H1 (cell line): ENCODE results near the gene KHDRBS2. TPM values are rescaled to one million over a fixed set of nuclear protein-coding genes. Genes with fewer than 3 reads are reported as not detected.

Source experiments
- CHD7 ChIP-seq: fragments of 300-600 bp; sonication (generic); IDR thresholded peaks from 2 replicates; pipeline ENCODE4 v1.7.1; 2012; ENCODE audit warnings: low read length, moderate library complexity, mild to moderate bottlenecking, inconsistent platforms; ENCODE audit not compliant: insufficient replicate concordance
- HDAC6 ChIP-seq: IDR thresholded peaks from one replicate; pipeline ENCODE4 v1.7.1; 2012; ENCODE audit warnings: low read depth, mild to moderate bottlenecking, inconsistent platforms, low read length, moderate library complexity
- KDM1A ChIP-seq: fragments of 200-600, 300-600 bp; sonication (generic); IDR thresholded peaks from 2 replicates; pipeline ENCODE4 v1.7.1; 2016; ENCODE audit warnings: mild to moderate bottlenecking, low read length, borderline replicate concordance
- RFX5 ChIP-seq: IDR thresholded peaks from 2 replicates; pipeline ENCODE4 v1.6.1; 2011; ENCODE audit warnings: low read depth, low read length, improper control_type of control experiment, borderline replicate concordance
- TAF1 ChIP-seq: IDR thresholded peaks from 2 replicates; pipeline ENCODE4 v1.6.1; 2011; ENCODE audit warnings: mild to moderate bottlenecking, low read depth, low read length
- TEAD4 ChIP-seq: IDR thresholded peaks from 2 replicates; pipeline ENCODE4 v1.6.1; 2012; ENCODE audit warnings: low read depth, low read length, inconsistent platforms, mixed read lengths
- polyA plus RNA-seq, 7 experiments: library from polyadenylated mRNA; depleted of rRNA in 3 of 7; stranded (reverse) in 5 of 7; unstranded in 2 of 7; fragments of >200 nt in 5 of 7; fragments of 200-250 nt in 2 of 7; gene quantifications; 1 replicate in 5 of 7; 2 replicates in 1 of 7; 4 replicates in 1 of 7; pipeline versions ENCODE4 v1.2.1 to v1.2.3, GENCODE V29; 2011 to 2013; ENCODE audit warnings: missing spikeins in 2 of 7, mixed read lengths in 2 of 7
- total RNA-seq: library from RNA; stranded (reverse); fragmentation: NEBNext Ultra II Directional; extraction: Animal tissue kit (Norgen Biotek cat#: 25700); gene quantifications from 2 replicates; pipeline ENCODE4 v1.2.1, GENCODE V29; 2021
- TF ChIP-seq, protein P1 (sequence below): IDR thresholded peaks from 2 replicates; pipeline ENCODE4 v1.6.1; 2012; ENCODE audit warnings: inconsistent platforms
- TF ChIP-seq, protein P2 (sequence below), 3 experiments: IDR thresholded peaks; 1 replicate in 2 of 3; 2 replicates in 1 of 3; pipeline versions ENCODE4 v1.5.1 to v1.6.1; 2011; ENCODE audit warnings: low read length in 3 of 3, mild to moderate bottlenecking in 3 of 3, inconsistent platforms in 2 of 3, low read depth in 1 of 3, moderate library complexity in 1 of 3; ENCODE audit not compliant: insufficient read depth in 1 of 3; ENCODE audit errors: control extremely low read depth in 1 of 3

Gene KHDRBS2
- total and polyA plus RNA-seq, 2 of the 8 experiments (the other 6 are each of a cell fraction or from before 2014, with no cell fraction given) = 5.2 to 7.7 TPM

- TF ChIP-seq CHD7 = no peak
- no peak for TF ChIP-seq TAF1
- TF ChIP-seq KDM1A = no peak
- TF ChIP-seq, protein P1, sequence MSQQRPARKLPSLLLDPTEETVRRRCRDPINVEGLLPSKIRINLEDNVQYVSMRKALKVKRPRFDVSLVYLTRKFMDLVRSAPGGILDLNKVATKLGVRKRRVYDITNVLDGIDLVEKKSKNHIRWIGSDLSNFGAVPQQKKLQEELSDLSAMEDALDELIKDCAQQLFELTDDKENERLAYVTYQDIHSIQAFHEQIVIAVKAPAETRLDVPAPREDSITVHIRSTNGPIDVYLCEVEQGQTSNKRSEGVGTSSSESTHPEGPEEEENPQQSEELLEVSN = no peak
- TF ChIP-seq RFX5 = no peak
- TF ChIP-seq HDAC6 = no peak
- no peak for TF ChIP-seq TEAD4
- TF ChIP-seq, protein P2, sequence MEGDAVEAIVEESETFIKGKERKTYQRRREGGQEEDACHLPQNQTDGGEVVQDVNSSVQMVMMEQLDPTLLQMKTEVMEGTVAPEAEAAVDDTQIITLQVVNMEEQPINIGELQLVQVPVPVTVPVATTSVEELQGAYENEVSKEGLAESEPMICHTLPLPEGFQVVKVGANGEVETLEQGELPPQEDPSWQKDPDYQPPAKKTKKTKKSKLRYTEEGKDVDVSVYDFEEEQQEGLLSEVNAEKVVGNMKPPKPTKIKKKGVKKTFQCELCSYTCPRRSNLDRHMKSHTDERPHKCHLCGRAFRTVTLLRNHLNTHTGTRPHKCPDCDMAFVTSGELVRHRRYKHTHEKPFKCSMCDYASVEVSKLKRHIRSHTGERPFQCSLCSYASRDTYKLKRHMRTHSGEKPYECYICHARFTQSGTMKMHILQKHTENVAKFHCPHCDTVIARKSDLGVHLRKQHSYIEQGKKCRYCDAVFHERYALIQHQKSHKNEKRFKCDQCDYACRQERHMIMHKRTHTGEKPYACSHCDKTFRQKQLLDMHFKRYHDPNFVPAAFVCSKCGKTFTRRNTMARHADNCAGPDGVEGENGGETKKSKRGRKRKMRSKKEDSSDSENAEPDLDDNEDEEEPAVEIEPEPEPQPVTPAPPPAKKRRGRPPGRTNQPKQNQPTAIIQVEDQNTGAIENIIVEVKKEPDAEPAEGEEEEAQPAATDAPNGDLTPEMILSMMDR (IDR thresholded peaks at IDR 0.05; ENCODE audit: control extremely low read depth in 1 of 3, insufficient read depth in 1 of 3, low read depth in 1 of 3, low read length in 3 of 3) = no peak
These were observed 156.9 kb downstream of the KHDRBS2 start (continued) for GRCh38 chr6:62129127-62129526.
